CD14-positive monocyte (primary cell): ENCODE data around the gene DGUOK. TPM values are rescaled to one million over a fixed set of nuclear protein-coding genes. Genes with fewer than 3 reads are reported as not detected.
A peak's percentile ranks its signal among the peaks of the same experiment; 100 is the strongest.

ENCODE experiments used
- DNase-seq, 3 donors: peaks; one replicate each; pipeline ENCODE4 v3.0.0-alpha.2; 2011 to 2022
- H2AFZ ChIP-seq: 2 replicates; pipeline ENCODE4 v1.6.0; 2012; ENCODE audit warnings: mild to moderate bottlenecking, low read depth, low read length, inconsistent platforms; ENCODE audit not compliant: insufficient read depth, poor library complexity, severe bottlenecking
- H3K27ac ChIP-seq, 2 donors: 1 replicate in 1 of 2; 2 replicates in 1 of 2; pipeline ENCODE4 v1.5.1; 2012 to 2013; ENCODE audit warnings: low read length in 2 of 2, control low read depth in 1 of 2, inconsistent platforms in 1 of 2, low read depth in 1 of 2, mild to moderate bottlenecking in 1 of 2
- H3K27me3 ChIP-seq, 2 donors: one replicate each; pipeline versions ENCODE4 v1.6.0 to v1.6.1; 2011 to 2013; ENCODE audit warnings: low read length in 2 of 2; ENCODE audit not compliant: control insufficient read depth in 2 of 2, insufficient read depth in 2 of 2
- H3K36me3 ChIP-seq, 2 donors: replicated peaks in 1 of 2; 1 replicate in 1 of 2; 2 replicates in 1 of 2; pipeline versions ENCODE4 v1.5.1 to v1.6.1; 2012 to 2013; ENCODE audit warnings: low read length in 2 of 2, control low read depth in 1 of 2, inconsistent platforms in 1 of 2, mild to moderate bottlenecking in 1 of 2; ENCODE audit not compliant: insufficient read depth in 2 of 2, control insufficient read depth in 1 of 2
- H3K4me1 ChIP-seq, 2 donors: 1 replicate in 1 of 2; 2 replicates in 1 of 2; pipeline versions ENCODE4 v1.5.1 to v1.6.1; 2012 to 2013; ENCODE audit warnings: low read length in 2 of 2, control low read depth in 1 of 2, inconsistent platforms in 1 of 2, mild to moderate bottlenecking in 1 of 2, moderate library complexity in 1 of 2; ENCODE audit not compliant: insufficient read depth in 2 of 2, control insufficient read depth in 1 of 2
- H3K4me2 ChIP-seq: replicated peaks from 2 replicates; pipeline ENCODE3; 2012; ENCODE audit warnings: low read length, moderate library complexity, mild to moderate bottlenecking; ENCODE audit not compliant: poor library complexity, severe bottlenecking; ENCODE audit errors: extremely low read depth
- H3K4me3 ChIP-seq, 3 experiments: fragments of 200-600 bp in 1 of 3; sonication (generic) in 1 of 3; replicated peaks in 1 of 3; 1 replicate in 2 of 3; 2 replicates in 1 of 3; pipeline ENCODE4 v1.5.1; 2011 to 2013; ENCODE audit warnings: low read length in 3 of 3, mild to moderate bottlenecking in 3 of 3, control low read depth in 2 of 3, low read depth in 2 of 3, inconsistent platforms in 1 of 3, moderate library complexity in 1 of 3
- H3K79me2 ChIP-seq: 2 replicates; pipeline ENCODE4 v1.6.0; 2012; ENCODE audit warnings: mild to moderate bottlenecking, control low read depth, inconsistent platforms, low read length, moderate library complexity; ENCODE audit not compliant: insufficient read depth
- H3K9ac ChIP-seq: 2 replicates; pipeline ENCODE4 v1.6.0; 2017; ENCODE audit warnings: low read length, mild to moderate bottlenecking; ENCODE audit not compliant: insufficient read depth, poor library complexity, severe bottlenecking
- H3K9me3 ChIP-seq, 2 donors: replicated peaks in 1 of 2; 1 replicate in 1 of 2; 2 replicates in 1 of 2; pipeline versions ENCODE4 v1.5.1 to v1.6.1; 2012 to 2013; ENCODE audit warnings: low read length in 2 of 2, control low read depth in 1 of 2; ENCODE audit not compliant: control insufficient read depth in 1 of 2, insufficient read depth in 1 of 2
- H4K20me1 ChIP-seq: 2 replicates; pipeline ENCODE4 v1.6.0; 2012; ENCODE audit warnings: mild to moderate bottlenecking, low read length, control low read depth, moderate library complexity; ENCODE audit not compliant: insufficient read depth
- H3K27ac Mint-ChIP-seq, 7 donors: one replicate each; pipeline ENCODE4 v1.8.0; 2020; ENCODE audit warnings: mild to moderate bottlenecking in 7 of 7, mixed read lengths in 7 of 7, moderate library complexity in 6 of 7, inconsistent platforms in 2 of 7
- H3K27me3 Mint-ChIP-seq, 3 donors: one replicate each; pipeline ENCODE4 v1.8.0; 2021 to 2022; ENCODE audit warnings: low read depth in 3 of 3, mild to moderate bottlenecking in 3 of 3, mixed read lengths in 3 of 3, moderate library complexity in 3 of 3, inconsistent platforms in 1 of 3
- H3K36me3 Mint-ChIP-seq, 2 donors: one replicate each; pipeline ENCODE4 v1.8.0; 2020; ENCODE audit warnings: mixed read lengths in 2 of 2, inconsistent platforms in 1 of 2, mild to moderate bottlenecking in 1 of 2
- H3K4me1 Mint-ChIP-seq: one replicate; pipeline ENCODE4 v1.8.0; 2020; ENCODE audit warnings: mild to moderate bottlenecking, mixed read lengths
- H3K4me3 Mint-ChIP-seq, 2 donors: one replicate each; pipeline ENCODE4 v1.8.0; 2020; ENCODE audit warnings: mild to moderate bottlenecking in 2 of 2, mixed read lengths in 2 of 2, moderate library complexity in 1 of 2
- H3K9me3 Mint-ChIP-seq, 7 donors: one replicate each; pipeline ENCODE4 v1.8.0; 2020 to 2022; ENCODE audit warnings: mixed read lengths in 7 of 7, mild to moderate bottlenecking in 6 of 7, moderate library complexity in 6 of 7, inconsistent platforms in 2 of 7
- CTCF ChIP-seq: fragments of 200-600 bp; IDR thresholded peaks from one replicate; pipeline ENCODE4 v1.8.0; 2022; ENCODE audit warnings: antibody characterized with exemption, mild to moderate bottlenecking
- WGBS: methylation state at CpG from one replicate; pipeline ENCODE4 v1.1.5; 2013; ENCODE audit warnings: missing lambda C conversion rate; ENCODE audit not compliant: insufficient coverage; 5-methylcytosine and 5-hydroxymethylcytosine counted together
- intact Hi-C, 2 donors: fragments of 100-400 bp; cut with micrococcal nuclease; formaldehyde crosslinking; loops; one replicate each; pipeline versions ENCODE4 v1.15.0 to v1.15.1; 2023
- polyA plus RNA-seq, 3 donors: library from polyadenylated mRNA; depleted of rRNA in 1 of 3; unstranded in 2 of 3; stranded (reverse) in 1 of 3; fragments of 300-500 nt in 2 of 3; fragments of >200 nt in 1 of 3; fragmentation: Illumina TruSeq in 2 of 3; gene quantifications; 1 replicate in 2 of 3; 2 replicates in 1 of 3; pipeline ENCODE4 v1.2.3, GENCODE V29; 2012 to 2021

DGUOK gene
- polyA plus RNA-seq, 3 donors = 62.9 to 129 (median 123) TPM

GRCh38 chr2:73983322-73984202 is 56.9 kb downstream of the DGUOK start:
- H3K36me3 Mint-ChIP-seq = peaks cover 18 to 29% of the 10 kb centered on the region in 2 donors
- Histone ChIP-seq H3K4me3 (peak overlapping the region; percentile 40 to 81 (median 61)), H3K4me2 (peak overlapping the region; percentile 95), H3K27ac (peak overlapping the region; percentile 2 to 73), H4K20me1 (peaks cover 28% of the 10 kb centered on the region), H3K9ac (peak overlapping the region; percentile 63), H3K9me3 (no peaks in the 10 kb centered on the region), H3K79me2 (peaks cover 41% of the 10 kb centered on the region), H3K4me1 (peaks cover 75 to 89% of the 10 kb centered on the region in 2 donors), H3K27me3 (no peaks in the 10 kb centered on the region), H3K36me3 (peaks cover 4 to 17% of the 10 kb centered on the region in 2 donors), H2AFZ (peak overlapping the region; percentile 74)
- peaks cover 0 to 3% (median 0%) of the 10 kb centered on the region in 7 donors for H3K9me3 Mint-ChIP-seq
- 2% methylated on average over 32 of the region's 35 CpGs for WGBS
- intact Hi-C loops = loop anchor here (5.0 to 10.0 kb wide), 4 partner anchors 36 to 159 kb away; partner anchors contain the start of genes DGUOK (in 1 of the 2) and STAMBP (in 1 of the 2)
- H3K27ac Mint-ChIP-seq = peak overlapping the region; percentile 35 to 82 (median 77)
- no peak for TF ChIP-seq CTCF
- peaks cover 0 to 3% (median 0%) of the 10 kb centered on the region in 3 donors for H3K27me3 Mint-ChIP-seq
- peaks cover 82% of the 10 kb centered on the region for H3K4me1 Mint-ChIP-seq
- peak in 2 of 3 donors; percentile 37 to 51 for DNase-seq
- H3K4me3 Mint-ChIP-seq = peak overlapping the region; percentile 84 to 93

GRCh38 chr2:73984203-73984921 is 57.7 kb downstream of the DGUOK start, which contains the start of gene TET3:
TET3 (plus strand) TSS chr2:73984910; CDS start chr2:73986404, 1,494 bp downstream.
- H3K4me1 ChIP-seq = peaks cover 75 to 89% of the 10 kb centered on the region in 2 donors
- H3K9ac ChIP-seq = peak within 1 kb of the TSS; percentile 66
- H3K4me3 Mint-ChIP-seq = peak within 1 kb of the TSS; percentile 93 to 94
- H3K9me3 Mint-ChIP-seq = peaks cover 0 to 3% (median 0%) of the 10 kb centered on the region in 7 donors
- peaks cover 82% of the 10 kb centered on the region for H3K4me1 Mint-ChIP-seq
- peak in 2 of 3 donors; percentile 53 to 70 for DNase-seq
- no peak for TF ChIP-seq CTCF
- no peaks in the 10 kb centered on the region for H3K9me3 ChIP-seq
- peaks cover 23 to 37% of the 10 kb centered on the region in 2 donors for H3K36me3 Mint-ChIP-seq
- WGBS = 1% methylated on average over 76 of the region's 85 CpGs
- H4K20me1 ChIP-seq = peaks cover 36% of the 10 kb centered on the region
- peak within 1 kb of the TSS; percentile 88 to 94 (median 93) for H3K27ac Mint-ChIP-seq
- peaks cover 8 to 25% of the 10 kb centered on the region in 2 donors for H3K36me3 ChIP-seq
- H2AFZ ChIP-seq = peak within 1 kb of the TSS; percentile 74
- H3K4me3 ChIP-seq = peak within 1 kb of the TSS; percentile 69 to 83 (median 78)
- no peaks in the 10 kb centered on the region for H3K27me3 ChIP-seq
- H3K79me2 ChIP-seq = peaks cover 49% of the 10 kb centered on the region
- H3K27me3 Mint-ChIP-seq = peaks cover 0 to 3% (median 0%) of the 10 kb centered on the region in 3 donors
- peak within 1 kb of the TSS; percentile 95 for H3K4me2 ChIP-seq
- intact Hi-C loops = loop anchor here (5.0 to 10.0 kb wide), 4 partner anchors 37 to 160 kb away; partner anchors contain the start of genes DGUOK (in 1 of the 2) and STAMBP (in 1 of the 2)
- peak within 1 kb of the TSS; percentile 85 to 94 for H3K27ac ChIP-seq
